ENCODE results near the gene ADGB. TPM values are rescaled to one million over a fixed set of nuclear protein-coding genes. Genes with fewer than 3 reads are reported as not detected.

The ADGB gene
- total RNA-seq, 6 experiments from 2014 or later = not detected

GRCh38 chr6:146601352-146601751 is 2.6 kb downstream of the ADGB start:
- Mint-ChIP-seq H3K9me3 (no peaks in the 10 kb centered on the region), H3K27ac (no peak overlapping the region), H3K36me3 (ENCODE audit: low read depth) (no peaks in the 10 kb centered on the region), H3K27me3 (ENCODE audit: insufficient read depth) (peaks cover 8% of the 10 kb centered on the region; the same call in 1 of the 2 replicates), H3K4me3 (no peak overlapping the region), H3K4me1 (ENCODE audit: low read depth) (peaks cover 13% of the 10 kb centered on the region)
- TF ChIP-seq, protein P1, sequence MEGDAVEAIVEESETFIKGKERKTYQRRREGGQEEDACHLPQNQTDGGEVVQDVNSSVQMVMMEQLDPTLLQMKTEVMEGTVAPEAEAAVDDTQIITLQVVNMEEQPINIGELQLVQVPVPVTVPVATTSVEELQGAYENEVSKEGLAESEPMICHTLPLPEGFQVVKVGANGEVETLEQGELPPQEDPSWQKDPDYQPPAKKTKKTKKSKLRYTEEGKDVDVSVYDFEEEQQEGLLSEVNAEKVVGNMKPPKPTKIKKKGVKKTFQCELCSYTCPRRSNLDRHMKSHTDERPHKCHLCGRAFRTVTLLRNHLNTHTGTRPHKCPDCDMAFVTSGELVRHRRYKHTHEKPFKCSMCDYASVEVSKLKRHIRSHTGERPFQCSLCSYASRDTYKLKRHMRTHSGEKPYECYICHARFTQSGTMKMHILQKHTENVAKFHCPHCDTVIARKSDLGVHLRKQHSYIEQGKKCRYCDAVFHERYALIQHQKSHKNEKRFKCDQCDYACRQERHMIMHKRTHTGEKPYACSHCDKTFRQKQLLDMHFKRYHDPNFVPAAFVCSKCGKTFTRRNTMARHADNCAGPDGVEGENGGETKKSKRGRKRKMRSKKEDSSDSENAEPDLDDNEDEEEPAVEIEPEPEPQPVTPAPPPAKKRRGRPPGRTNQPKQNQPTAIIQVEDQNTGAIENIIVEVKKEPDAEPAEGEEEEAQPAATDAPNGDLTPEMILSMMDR (IDR thresholded peaks at IDR 0.05) = no peak
- DNase-seq = no peak

DNA sequence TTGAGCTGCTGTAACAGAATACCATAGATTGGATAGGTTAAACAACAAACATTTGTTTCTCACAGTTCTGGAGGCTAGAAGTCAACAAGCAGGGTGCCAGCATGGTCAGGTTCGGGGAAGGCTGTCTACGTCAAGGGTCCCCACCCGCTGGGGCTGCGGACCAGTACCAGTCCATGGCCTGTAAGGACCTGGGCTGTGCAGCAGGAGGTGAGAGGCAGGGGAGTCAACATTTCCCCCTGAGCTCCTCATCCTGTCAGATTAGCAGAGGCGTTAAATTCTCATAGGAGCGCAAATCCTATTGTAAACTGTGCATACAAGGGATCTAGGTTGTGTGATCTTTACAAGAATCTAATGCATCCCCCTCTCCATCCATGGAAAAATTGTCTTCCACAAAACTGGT is 3.8 kb downstream of the ADGB start:
- no peak overlapping the region for H3K27ac Mint-ChIP-seq
- H3K9me3 Mint-ChIP-seq = no peaks in the 10 kb centered on the region
- TF ChIP-seq, protein P1 (IDR thresholded peaks at IDR 0.05) = no peak
- peaks cover 13% of the 10 kb centered on the region for H3K4me1 Mint-ChIP-seq (ENCODE audit: low read depth)
- H3K36me3 Mint-ChIP-seq (ENCODE audit: low read depth) = no peaks in the 10 kb centered on the region
- H3K4me3 Mint-ChIP-seq = no peak overlapping the region
- H3K27me3 Mint-ChIP-seq (ENCODE audit: insufficient read depth) = peaks cover 8% of the 10 kb centered on the region; the same call in 1 of the 2 replicates
- DNase-seq = no peak

DNA sequence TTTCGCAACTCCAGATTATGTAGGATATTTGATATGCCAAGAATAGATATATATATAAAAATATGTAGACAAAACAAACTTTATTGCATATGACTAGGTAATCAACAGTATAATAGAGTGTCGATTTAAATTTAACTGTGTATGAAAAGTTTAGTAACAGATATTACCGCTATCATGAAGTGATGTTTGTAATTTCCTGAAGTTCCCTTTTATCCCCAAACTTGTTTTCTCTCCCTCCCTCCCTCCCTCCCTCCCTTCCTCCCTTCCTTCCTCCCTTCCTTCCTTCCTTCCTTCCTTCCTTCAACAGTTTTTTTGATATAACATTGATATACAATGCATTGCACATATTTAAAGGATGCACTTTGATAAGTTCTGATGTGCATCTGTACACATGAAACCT is 15.2 kb downstream of the ADGB start:
- TF ChIP-seq, protein P1 (IDR thresholded peaks at IDR 0.05) = no peak
- H3K4me1 Mint-ChIP-seq (ENCODE audit: low read depth) = no peaks in the 10 kb centered on the region

GRCh38 chr6:146620655-146621054 is 21.9 kb downstream of the ADGB start:
- no peaks in the 10 kb centered on the region for H3K36me3 Mint-ChIP-seq (ENCODE audit: low read depth)
- no peaks in the 10 kb centered on the region for H3K4me1 Mint-ChIP-seq (ENCODE audit: low read depth)
- H3K27me3 Mint-ChIP-seq (ENCODE audit: insufficient read depth) = no peaks in the 10 kb centered on the region; the same call in 1 of the 2 replicates
- H3K9me3 Mint-ChIP-seq = no peaks in the 10 kb centered on the region
- H3K27ac Mint-ChIP-seq = no peak overlapping the region
- DNase-seq = no peak
- no peak overlapping the region for H3K4me3 Mint-ChIP-seq
- TF ChIP-seq, protein P1 (IDR thresholded peaks at IDR 0.05) = no peak

More for the DNA sequence above, 15.2 kb downstream of the ADGB start:
- DNase-seq = no peak
- Mint-ChIP-seq H3K27me3 (ENCODE audit: insufficient read depth) (no peaks in the 10 kb centered on the region; the same call in none of the 2 replicates), H3K27ac (no peak overlapping the region), H3K4me3 (no peak overlapping the region), H3K9me3 (no peaks in the 10 kb centered on the region), H3K36me3 (ENCODE audit: low read depth) (no peaks in the 10 kb centered on the region)

- H3K4me1 Mint-ChIP-seq (ENCODE audit: low read depth) = no peaks in the 10 kb centered on the region
- no peaks in the 10 kb centered on the region for H3K27me3 Mint-ChIP-seq (ENCODE audit: insufficient read depth)
- H3K27ac Mint-ChIP-seq = no peak overlapping the region
- TF ChIP-seq, protein P1 (IDR thresholded peaks at IDR 0.05) = no peak
- no peaks in the 10 kb centered on the region for H3K36me3 Mint-ChIP-seq (ENCODE audit: low read depth)
- H3K9me3 Mint-ChIP-seq = peaks cover 15% of the 10 kb centered on the region
- H3K4me3 Mint-ChIP-seq = no peak overlapping the region
- no peak for DNase-seq
Observed at GRCh38 chr6:146628350-146628749, 29.6 kb downstream of the ADGB start.

GRCh38 chr6:146634022-146634421 is 35.2 kb downstream of the ADGB start:
- TF ChIP-seq, protein P1 (IDR thresholded peaks at IDR 0.05) = no peak
- Mint-ChIP-seq H3K4me1 (ENCODE audit: low read depth) (no peaks in the 10 kb centered on the region), H3K4me3 (no peak overlapping the region), H3K27me3 (ENCODE audit: insufficient read depth) (no peaks in the 10 kb centered on the region), H3K36me3 (ENCODE audit: low read depth) (no peaks in the 10 kb centered on the region), H3K27ac (no peak overlapping the region), H3K9me3 (peaks cover 10% of the 10 kb centered on the region; the same call in 1 of the 2 replicates)
- no peak for DNase-seq
